Gastrocnemius medialis (tissue), 4 donors: Measurements from ENCODE around the gene MYL12B. TPM values are rescaled to one million over a fixed set of nuclear protein-coding genes. Genes with fewer than 3 reads are reported as not detected.

Source experiments
- ATAC-seq, 2 donors: fragments of 150-250 bp; one replicate each; pipeline ENCODE4 v1.9.1; 2016
- DNase-seq, 2 donors: peaks; one replicate each; pipeline ENCODE4 v3.0.0-alpha.2; 2019
- H3K27ac ChIP-seq, 4 donors: fragments of 200-600 bp; sonication (generic); 1 replicate in 1 of 4; 2 replicates in 3 of 4; pipeline ENCODE4 v1.5.1; 2016 to 2018; ENCODE audit warnings: mild to moderate bottlenecking in 2 of 4, moderate library complexity in 1 of 4
- H3K27me3 ChIP-seq, 3 donors: fragments of 200-600 bp; sonication (generic) in 2 of 3; 1 replicate in 1 of 3; 2 replicates in 2 of 3; pipeline versions ENCODE4 v1.5.1 to v1.6.0; 2016 to 2019; ENCODE audit warnings: mild to moderate bottlenecking in 1 of 3, moderate library complexity in 1 of 3
- H3K36me3 ChIP-seq, 2 donors: fragments of 200-600 bp; sonication (generic) in 1 of 2; one replicate each; pipeline ENCODE4 v1.5.1; 2017 to 2018
- H3K4me1 ChIP-seq, 2 donors: fragments of 200-600 bp; sonication (generic) in 1 of 2; one replicate each; pipeline ENCODE4 v1.5.1; 2016 to 2017; ENCODE audit warnings: mild to moderate bottlenecking in 2 of 2
- H3K4me3 ChIP-seq, 4 donors: fragments of 200-600 bp; sonication (generic) in 3 of 4; 1 replicate in 1 of 4; 2 replicates in 3 of 4; pipeline ENCODE4 v1.5.1; 2016 to 2019; ENCODE audit warnings: mild to moderate bottlenecking in 2 of 4
- H3K9me3 ChIP-seq, 3 donors: fragments of 200-600 bp; sonication (generic) in 2 of 3; 1 replicate in 1 of 3; 2 replicates in 2 of 3; pipeline ENCODE4 v1.5.1; 2016 to 2019
- CTCF ChIP-seq, 5 experiments: fragments of 450-650 bp in 3 of 5; fragments of 200-600 bp in 2 of 5; sonication (generic) in 2 of 5; IDR thresholded peaks in 4 of 5; conservative IDR thresholded peaks in 1 of 5; 1 replicate in 4 of 5; 2 replicates in 1 of 5; pipeline ENCODE4 v1.5.1; 2016 to 2019; ENCODE audit warnings: antibody characterized with exemption in 5 of 5, mild to moderate bottlenecking in 3 of 5, moderate library complexity in 3 of 5
- POLR2A ChIP-seq, 2 donors: fragments of 450-650 bp; IDR thresholded peaks; one replicate each; pipeline ENCODE4 v1.6.1; 2017; ENCODE audit warnings: antibody characterized with exemption in 2 of 2, mild to moderate bottlenecking in 2 of 2, moderate library complexity in 2 of 2
- in situ Hi-C, 4 donors: fragments of 200-750 bp; cut with MboI; loops; one replicate each; pipeline versions ENCODE4 v1.15.0 to v1.8.0; 2017; ENCODE audit warnings: low sequenced_read_pairs in 4 of 4
- intact Hi-C: fragments of 100-400 bp; cut with DNase I; formaldehyde crosslinking; loops from one replicate; pipeline ENCODE4 v1.15.1; 2023; ENCODE audit warnings: low total_unique reads
- total RNA-seq, 4 donors: library from RNA; depleted of rRNA; stranded (reverse); fragments of >200 nt; gene quantifications; one replicate each; pipeline versions ENCODE4 v1.1.0 to v1.2.3, GENCODE V29; 2016

Gene MYL12B
- total RNA-seq, 4 donors from 2014 or later, result 100 to 293 (median 185) TPM

DNA sequence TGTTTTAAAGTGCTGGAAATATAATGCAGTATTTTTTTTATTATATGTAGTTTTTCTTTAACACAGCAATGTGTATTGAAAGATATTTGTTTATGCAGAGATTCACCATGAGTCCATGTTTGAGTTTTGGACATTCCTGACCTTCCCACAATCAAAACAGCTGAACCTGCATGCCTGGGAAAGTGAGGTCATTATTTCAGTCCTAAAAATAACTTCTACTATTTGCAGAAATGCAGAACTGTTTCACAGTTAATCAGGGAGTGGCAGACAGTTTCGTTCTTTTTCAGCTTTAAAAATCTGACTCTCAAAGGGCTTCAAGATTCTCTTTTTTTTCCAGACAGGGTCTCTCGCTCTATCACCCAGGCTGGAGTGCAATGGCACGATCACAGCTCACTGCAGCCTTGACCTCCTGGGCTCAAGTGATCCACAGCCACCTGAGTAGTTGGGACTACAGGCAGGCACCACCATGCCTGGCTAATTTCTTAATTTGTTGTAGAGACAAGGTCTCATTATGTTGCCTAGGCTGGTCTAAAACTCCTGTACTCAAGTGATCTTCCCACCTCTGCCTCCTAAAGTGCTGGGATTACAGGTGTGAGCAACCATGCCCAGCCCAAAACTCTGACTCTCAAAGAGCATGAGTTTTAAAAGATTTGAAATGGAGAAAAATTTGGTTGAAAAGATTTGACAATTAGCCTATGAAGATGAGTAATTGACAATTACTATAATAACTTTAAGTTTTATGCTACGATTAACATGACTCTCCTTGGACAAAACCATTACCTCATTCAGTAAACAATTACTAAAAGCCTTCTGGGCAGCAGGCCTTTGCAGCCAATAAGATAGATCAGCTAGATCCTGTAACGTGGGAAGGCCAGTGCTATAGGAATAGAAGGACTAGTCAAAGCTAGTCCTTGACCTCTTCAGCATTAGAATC lies 5.0 kb upstream of the MYL12B start:
- TF ChIP-seq CTCF (IDR thresholded peaks at IDR 0.05 in 4 of 5, conservative IDR thresholded peaks at IDR 0.05 in 1 of 5) (no peak), POLR2A (IDR thresholded peaks at IDR 0.05) (no peak)
- in situ Hi-C loops (loop anchor here in 1 of 4 donors (25.0 kb wide), 1 partner anchor 695 kb away; the partner anchor contains the start of genes METTL4 and NDC80), intact Hi-C loops (loop anchor here (10.0 kb wide), 1 partner anchor 602 kb away; the partner anchor contains the start of gene SMCHD1)
- peak overlapping the region in 1 of 4 donors; percentile 22 for H3K4me3 ChIP-seq
- no peak for DNase-seq
- H3K27ac ChIP-seq, result peak overlapping the region; percentile 99
- no peak for ATAC-seq
- peaks cover 75 to 90% of the 10 kb centered on the region in 2 donors for H3K4me1 ChIP-seq
- H3K36me3 ChIP-seq, result peaks cover 2 to 55% of the 10 kb centered on the region in 2 donors
- H3K27me3 ChIP-seq, result no peaks in the 10 kb centered on the region
- H3K9me3 ChIP-seq, result no peaks in the 10 kb centered on the region

DNA sequence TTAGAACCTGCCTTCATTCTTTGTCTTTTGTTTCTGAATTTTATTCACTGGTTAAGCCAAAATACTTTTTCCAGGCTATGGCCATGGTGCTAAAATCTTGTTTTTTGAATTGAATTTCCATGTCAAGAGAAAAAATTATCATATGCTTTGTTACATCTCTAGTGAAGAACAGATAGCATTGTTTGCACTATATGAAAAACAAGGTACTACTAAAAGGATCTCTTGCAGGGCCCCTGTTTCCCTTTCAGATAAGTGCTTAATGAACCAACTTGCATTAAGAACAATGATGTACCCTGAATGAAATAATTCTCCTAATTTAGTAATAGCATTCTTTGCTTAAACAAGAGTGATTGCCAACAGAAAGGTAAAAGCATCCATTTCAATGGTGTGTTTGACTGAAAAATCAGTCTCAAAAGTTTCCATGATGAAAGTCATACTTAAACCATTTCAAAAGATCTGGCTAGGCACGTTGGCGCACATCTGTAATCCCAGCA lies 4.3 kb upstream of the MYL12B start:
- H3K27ac ChIP-seq, result peak overlapping the region; percentile 99
- intact Hi-C loops, result loop anchor here (10.0 kb wide), 1 partner anchor 603 kb away; the partner anchor contains the start of gene SMCHD1
- peaks cover 69 to 84% of the 10 kb centered on the region in 2 donors for H3K4me1 ChIP-seq
- H3K36me3 ChIP-seq, result peaks cover 2 to 55% of the 10 kb centered on the region in 2 donors
- DNase-seq, result no peak
- no peaks in the 10 kb centered on the region for H3K27me3 ChIP-seq
- peak overlapping the region in 1 of 4 donors; percentile 22 for H3K4me3 ChIP-seq
- in situ Hi-C loops, result loop anchor here in 1 of 4 donors (25.0 kb wide), 1 partner anchor 695 kb away; the partner anchor contains the start of genes METTL4 and NDC80
- H3K9me3 ChIP-seq, result no peaks in the 10 kb centered on the region
- no peak for TF ChIP-seq CTCF (IDR thresholded peaks at IDR 0.05 in 4 of 5, conservative IDR thresholded peaks at IDR 0.05 in 1 of 5)
- TF ChIP-seq POLR2A (IDR thresholded peaks at IDR 0.05), result no peak
- no peak for ATAC-seq

DNA sequence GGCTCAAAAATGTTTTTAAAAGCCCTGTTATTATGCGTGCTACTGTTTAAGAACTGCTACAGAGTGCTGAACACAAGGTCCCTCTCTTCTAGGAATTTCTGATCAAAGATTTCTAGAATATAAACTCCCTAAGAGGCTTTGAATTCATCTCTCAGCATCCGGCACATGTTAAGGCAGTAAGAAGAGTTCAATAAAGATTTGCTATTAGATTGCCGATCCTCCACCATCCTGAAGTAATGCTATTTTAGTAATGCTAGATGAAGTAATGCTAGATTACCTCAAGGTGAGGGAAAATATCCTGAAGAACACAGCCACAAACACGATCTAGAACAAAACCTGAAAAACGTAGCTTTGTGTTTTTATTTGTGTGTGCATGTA lies 949 bp upstream of the MYL12B start:
- Histone ChIP-seq H3K27ac (peak overlapping the region; percentile 99), H3K4me1 (peaks cover 69 to 83% of the 10 kb centered on the region in 2 donors), H3K36me3 (peaks cover 0 to 27% of the 10 kb centered on the region in 2 donors), H3K27me3 (no peaks in the 10 kb centered on the region), H3K9me3 (no peaks in the 10 kb centered on the region), H3K4me3 (peak overlapping the region; percentile 73 to 98 (median 82))
- intact Hi-C loops (loop anchor here (5.0 kb wide), 2 partner anchors 249 to 336 kb away; partner anchors contain the start of gene LPIN2), in situ Hi-C loops (loop anchor here in 1 of 4 donors (25.0 kb wide), 1 partner anchor 699 kb away; the partner anchor contains the start of genes METTL4 and NDC80)
- DNase-seq (no peak), ATAC-seq (peak in 1 of 2 donors; percentile 5)
- TF ChIP-seq POLR2A (IDR thresholded peaks at IDR 0.05), result no peak
- TF ChIP-seq CTCF (IDR thresholded peaks at IDR 0.05 in 4 of 5, conservative IDR thresholded peaks at IDR 0.05 in 1 of 5), result peak in 1 of 5 experiments; percentile 11

GRCh38 chr18:3262234-3263131 lies 550 bp downstream of the MYL12B start:
- Histone ChIP-seq H3K36me3 (peaks cover 0 to 12% of the 10 kb centered on the region in 2 donors), H3K4me3 (peak overlapping the region; percentile 73 to 98 (median 82)), H3K27me3 (no peaks in the 10 kb centered on the region), H3K9me3 (no peaks in the 10 kb centered on the region), H3K4me1 (peaks cover 68 to 82% of the 10 kb centered on the region in 2 donors), H3K27ac (peak overlapping the region; percentile 99)
- DNase-seq (no peak), ATAC-seq (peak; percentile 24 to 35)
- intact Hi-C loops, result loop anchor here (2.0 to 5.0 kb wide), 3 partner anchors 186 to 335 kb away; partner anchors contain the start of gene LPIN2
- TF ChIP-seq POLR2A (IDR thresholded peaks at IDR 0.05), result no peak
- no peak for TF ChIP-seq CTCF (IDR thresholded peaks at IDR 0.05 in 4 of 5, conservative IDR thresholded peaks at IDR 0.05 in 1 of 5)
- in situ Hi-C loops, result loop anchor here in 1 of 4 donors (25.0 kb wide), 1 partner anchor 700 kb away; the partner anchor contains the start of genes METTL4 and NDC80
